ENCODE data around the gene ISG20. TPM values are rescaled to one million over a fixed set of nuclear protein-coding genes. Genes with fewer than 3 reads are reported as not detected.

ISG20 gene
- total RNA-seq, 1 experiment from 2014 or later: 59.0 TPM

- DNase-seq (ENCODE audit: low spot score): no peak
Observed at GRCh38 chr15:88684345-88684744, 45.5 kb downstream of the ISG20 start.

GRCh38 chr15:88686166-88686565 lies 47.4 kb downstream of the ISG20 start:
- no peak for DNase-seq (ENCODE audit: low spot score)

- DNase-seq (ENCODE audit: low spot score): no peak
Observed at GRCh38 chr15:88688394-88688933, 49.6 kb downstream of the ISG20 start.

- no peak for DNase-seq (ENCODE audit: low spot score)
Observed at GRCh38 chr15:88690331-88690730, 51.5 kb downstream of the ISG20 start.

GRCh38 chr15:88693191-88693590 lies 54.4 kb downstream of the ISG20 start:
- no peak for DNase-seq (ENCODE audit: low spot score)

GRCh38 chr15:88695101-88695500 lies 56.3 kb downstream of the ISG20 start:
- DNase-seq (ENCODE audit: low spot score): no peak

- DNase-seq (ENCODE audit: low spot score): no peak
Observed at GRCh38 chr15:88695691-88696251, 57.0 kb downstream of the ISG20 start.

GRCh38 chr15:88696254-88696653 lies 57.4 kb downstream of the ISG20 start:
- no peak for DNase-seq (ENCODE audit: low spot score)

- DNase-seq (ENCODE audit: low spot score): no peak
Observed at GRCh38 chr15:88697276-88697675, 58.5 kb downstream of the ISG20 start.

- DNase-seq (ENCODE audit: low spot score): no peak
Observed at GRCh38 chr15:88699861-88700260, 61.0 kb downstream of the ISG20 start.

- DNase-seq (ENCODE audit: low spot score): no peak
Observed at GRCh38 chr15:88700716-88701115, 61.9 kb downstream of the ISG20 start.

GRCh38 chr15:88701561-88702095 lies 62.8 kb downstream of the ISG20 start:
- peak; percentile 59 for DNase-seq (ENCODE audit: low spot score)

- no peak for DNase-seq (ENCODE audit: low spot score)
Observed at GRCh38 chr15:88702983-88703382, 64.2 kb downstream of the ISG20 start.

GRCh38 chr15:88703533-88703932 lies 64.7 kb downstream of the ISG20 start:
- DNase-seq (ENCODE audit: low spot score): no peak

- no peak for DNase-seq (ENCODE audit: low spot score)
Observed at GRCh38 chr15:88704791-88705768, 66.3 kb downstream of the ISG20 start.

- no peak for DNase-seq (ENCODE audit: low spot score)
Observed at GRCh38 chr15:88705769-88706165, 67.0 kb downstream of the ISG20 start.

Small RNAs within 50 kb of the gene (small RNA-seq; reads per million reads assigned to genes)
- gene MIR1179 (not detected), gene MIR7-2 (not detected)

Other genes starting within 250 kb of the ISG20 start
- 33.7 and 47.3 TPM in 2 replicates for gene MRPL46, start 171.6 kb upstream of the ISG20 start, total RNA-seq (2014; rRNA removed; shearing (Covaris generic))
- 92.3 and 122 TPM in 2 replicates for gene MRPS11, start 171.3 kb upstream of the ISG20 start, total RNA-seq (2014; rRNA removed; shearing (Covaris generic))
- gene DET1, start 92.3 kb upstream of the ISG20 start, total RNA-seq (2014; rRNA removed; shearing (Covaris generic)): 8.5 and 9.3 TPM in 2 replicates
- gene AEN, start 17.7 kb upstream of the ISG20 start, total RNA-seq (2014; rRNA removed; shearing (Covaris generic)): 170 and 177 TPM in 2 replicates
- gene ACAN, start 164.4 kb downstream of the ISG20 start, total RNA-seq (2014; rRNA removed; shearing (Covaris generic)): not detected in 2 replicates

All from HT-29 (cell line).